NCI-H128 (cell line): Measurements from ENCODE around the gene UBA6.
"Not testable (repeated sequence)": the region's sequence is repeated elsewhere in the genome, so short reads cannot be mapped to it uniquely, and the experiment has no call there.

Experiments used
- DNase-seq: peaks from one replicate; lab custom pipeline; 2025; ENCODE audit not compliant: unreplicated experiment; lab: John Stamatoyannopoulos, UW

Gene UBA6

DNA sequence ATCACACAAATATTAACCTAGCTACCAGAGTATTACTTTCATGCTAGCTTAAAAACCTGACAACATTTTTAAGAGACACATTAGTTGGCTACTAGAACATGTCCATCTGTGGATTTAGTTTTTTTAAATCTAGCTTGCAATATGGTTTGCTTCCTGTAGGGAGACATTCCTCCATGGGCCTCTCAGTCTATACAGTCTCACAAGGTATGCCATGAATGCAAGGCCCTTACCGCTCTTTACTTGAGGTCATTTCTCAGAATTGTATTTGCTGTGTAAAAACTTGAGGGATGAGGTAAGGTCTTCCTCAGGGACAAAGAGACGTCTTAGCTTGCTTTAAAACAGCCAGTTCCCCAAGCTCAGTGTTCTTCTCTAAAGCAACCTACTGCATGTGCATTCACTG is 26.9 kb downstream of the UBA6 start:
- no peak for DNase-seq

DNA sequence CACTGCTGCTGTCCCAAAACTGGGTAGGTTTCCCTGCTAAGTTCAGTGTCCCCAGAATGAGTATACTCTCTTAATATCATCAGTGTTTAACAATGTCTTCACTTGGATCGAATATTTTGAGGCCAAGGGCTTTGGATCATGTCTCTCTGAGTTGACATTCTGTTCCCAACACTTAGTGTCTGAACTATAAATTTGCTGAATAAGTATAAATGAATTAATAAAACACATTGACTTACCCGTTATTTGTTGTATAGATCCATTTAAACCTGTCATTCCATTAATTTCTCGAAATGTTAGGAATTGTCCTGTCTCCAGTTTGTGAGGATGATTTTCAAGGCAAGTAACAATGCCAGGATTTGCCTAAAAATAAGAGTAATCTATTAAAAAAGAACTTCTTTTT is 32.6 kb downstream of the UBA6 start:
- DNase-seq, result no peak

DNA sequence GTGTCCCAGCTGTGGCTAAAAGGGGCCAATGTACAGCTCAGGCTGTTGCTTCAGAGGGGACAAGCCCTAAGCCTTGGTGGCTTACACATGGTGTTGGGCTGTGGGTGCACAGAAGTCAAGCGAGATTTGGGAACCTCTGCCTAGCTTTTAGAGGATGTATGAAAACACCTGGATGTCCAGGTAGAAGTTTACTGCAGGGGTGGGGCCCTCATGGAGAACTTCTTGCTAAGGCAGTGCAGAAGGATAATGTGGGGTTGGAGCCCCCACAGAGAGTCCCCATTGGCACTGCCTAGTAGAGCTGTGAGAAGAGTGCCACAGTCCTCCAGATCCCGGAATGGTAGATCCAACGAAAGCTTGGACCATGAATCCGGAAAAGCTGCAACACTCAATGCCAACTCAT is 40.5 kb downstream of the UBA6 start:
- no peak for DNase-seq

DNA sequence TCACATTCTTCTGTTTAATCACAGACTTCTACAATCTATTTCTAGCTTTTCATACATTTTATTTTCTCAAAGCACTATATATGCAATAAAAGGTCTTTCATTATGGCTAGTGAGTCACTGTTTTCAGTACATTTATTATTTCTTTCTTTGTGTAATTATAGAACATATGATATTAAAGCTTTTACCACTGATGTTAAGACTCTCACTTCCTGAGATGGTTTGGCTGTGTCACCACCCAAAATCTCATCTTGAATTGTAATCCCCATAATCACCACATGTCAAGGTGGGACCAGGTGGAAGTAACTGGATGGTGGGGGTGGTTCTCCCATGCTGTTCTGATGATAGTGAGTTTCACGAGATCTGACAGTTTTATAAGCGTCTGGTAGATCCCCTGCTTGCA is 41.9 kb downstream of the UBA6 start:
- no peak for DNase-seq

DNA sequence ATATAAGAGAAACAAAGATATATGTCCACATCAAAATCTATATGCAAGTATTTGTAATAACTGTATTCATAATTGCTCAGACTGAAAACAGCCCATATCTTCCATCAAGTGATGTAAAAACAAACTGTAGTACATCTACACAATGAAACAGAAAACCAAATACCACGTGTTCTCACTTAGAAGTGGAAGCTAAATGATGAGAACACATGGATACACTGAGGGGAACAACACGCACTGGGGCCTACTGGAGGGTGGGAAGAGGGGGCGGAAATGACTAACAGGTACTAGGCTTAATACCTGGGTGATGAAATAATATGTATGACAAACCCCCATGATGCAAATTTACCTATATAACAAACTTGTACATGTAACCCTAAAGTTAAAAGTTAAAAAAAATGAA is 42.7 kb downstream of the UBA6 start:
- DNase-seq, result no peak

DNA sequence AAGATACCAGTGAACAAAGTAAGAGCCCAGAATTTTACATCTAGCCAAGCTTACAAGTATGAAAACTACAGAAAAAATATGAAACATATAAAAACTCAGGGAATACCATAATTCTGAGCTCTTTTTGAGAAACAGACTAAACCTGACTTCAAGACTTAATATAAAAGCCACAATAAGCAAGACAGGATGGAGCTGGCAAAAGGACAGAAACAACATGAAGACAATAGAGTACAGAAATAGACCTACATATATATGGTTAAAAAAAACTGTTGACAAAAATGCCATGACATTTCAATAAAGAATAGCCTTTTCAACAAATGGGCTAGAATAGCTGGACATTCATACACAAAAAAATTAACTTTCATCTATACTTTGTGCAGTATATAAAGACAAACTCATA is 49.4 kb downstream of the UBA6 start:
- DNase-seq, result no peak

DNA sequence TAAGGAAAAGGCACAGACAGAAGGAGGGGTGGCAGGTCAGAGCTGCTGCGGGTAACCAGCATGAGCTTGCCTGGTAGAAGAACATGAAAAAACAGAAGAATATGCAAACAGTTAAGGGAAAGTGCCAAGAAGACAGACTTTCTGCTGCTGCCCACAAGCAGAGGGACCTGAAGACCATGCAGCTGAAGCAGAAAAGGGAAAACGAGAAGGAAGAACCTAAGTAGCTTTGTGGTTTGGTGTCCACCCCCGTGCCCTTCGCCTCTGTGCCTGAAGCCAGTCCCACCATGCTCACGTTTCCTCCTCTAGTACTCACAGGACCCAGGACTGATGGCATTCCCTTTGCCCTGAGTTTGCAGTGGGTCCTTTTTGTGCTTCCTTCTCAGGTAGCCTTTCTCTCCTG is 62.8 kb downstream of the UBA6 start:
- no peak for DNase-seq

DNA sequence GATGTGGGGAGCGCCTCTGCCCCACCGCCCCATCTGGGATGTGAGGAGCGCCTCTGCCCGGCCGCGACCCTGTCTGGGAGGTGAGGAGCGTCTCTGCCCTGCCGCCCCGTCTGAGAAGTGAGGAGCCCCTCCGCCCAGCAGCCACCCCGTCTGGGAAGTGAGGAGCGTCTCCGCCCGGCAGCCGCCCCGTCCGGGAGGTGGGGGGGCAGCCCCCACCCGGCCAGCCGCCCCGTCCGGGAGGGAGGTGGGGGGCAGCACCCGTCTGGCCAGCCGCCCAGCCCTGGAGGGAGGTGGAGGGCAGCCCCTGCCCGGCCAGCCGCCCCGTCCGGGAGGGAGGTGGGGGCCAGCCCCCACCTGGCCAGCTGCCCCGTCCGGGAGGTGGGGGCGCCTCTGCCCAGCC is 64.0 kb downstream of the UBA6 start:
- DNase-seq, result not testable (repeated sequence)

DNA sequence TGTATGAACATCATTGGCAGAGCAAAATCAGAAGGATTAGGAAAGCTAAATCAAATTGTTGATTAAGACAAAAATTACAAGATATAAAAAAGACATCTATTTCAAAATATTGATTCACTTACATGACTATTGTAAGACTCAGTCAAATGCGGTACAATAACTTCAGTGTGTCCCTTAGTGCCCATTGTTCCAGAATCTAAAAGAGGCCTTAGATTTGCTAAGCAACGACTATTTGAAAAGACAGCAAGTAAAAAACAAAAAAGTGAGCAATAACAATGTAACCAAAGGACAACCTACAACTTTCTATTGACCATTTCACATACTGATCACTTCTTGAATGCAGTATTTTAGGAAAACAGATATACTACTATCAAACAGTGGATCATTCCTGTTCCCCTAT is 65.6 kb downstream of the UBA6 start:
- DNase-seq, result no peak

DNA sequence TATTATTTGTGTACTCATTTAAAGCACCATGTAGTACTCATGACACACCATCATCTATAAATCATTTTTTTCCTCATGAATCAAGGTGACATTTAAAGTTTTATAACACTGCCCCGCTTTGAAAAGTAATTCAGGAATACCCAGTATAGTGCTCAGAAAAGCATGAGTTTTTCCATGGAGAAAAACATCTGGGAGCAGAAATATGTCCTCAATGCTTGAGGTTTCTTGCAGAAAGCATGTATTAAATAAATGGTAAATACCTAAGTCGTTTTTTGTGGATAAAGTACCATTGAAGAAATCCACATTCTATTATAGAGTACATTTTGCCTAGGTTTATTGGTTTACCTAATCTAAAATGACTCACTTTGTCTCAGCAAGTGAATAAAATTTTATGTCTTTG is 66.2 kb downstream of the UBA6 start:
- no peak for DNase-seq

DNA sequence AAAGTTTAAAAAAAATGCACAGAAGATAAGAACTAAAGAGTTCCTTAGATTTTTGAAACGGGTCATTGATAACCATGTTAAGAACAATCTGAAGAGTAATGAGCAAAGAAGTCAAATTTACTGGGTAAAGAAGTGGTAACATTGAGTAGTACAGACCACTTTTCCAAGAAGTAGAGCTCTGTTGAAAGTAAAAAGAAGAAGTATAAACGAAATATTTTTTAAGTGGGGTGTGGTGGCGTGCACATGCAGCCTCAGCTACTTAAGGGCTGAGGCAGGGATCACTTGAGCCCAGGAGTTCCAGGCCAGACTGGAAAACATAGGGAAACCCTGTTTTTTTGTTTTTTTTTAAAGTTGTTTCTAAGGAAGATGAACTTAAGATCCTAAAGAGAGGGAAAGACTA is 68.5 kb downstream of the UBA6 start:
- no peak for DNase-seq

DNA sequence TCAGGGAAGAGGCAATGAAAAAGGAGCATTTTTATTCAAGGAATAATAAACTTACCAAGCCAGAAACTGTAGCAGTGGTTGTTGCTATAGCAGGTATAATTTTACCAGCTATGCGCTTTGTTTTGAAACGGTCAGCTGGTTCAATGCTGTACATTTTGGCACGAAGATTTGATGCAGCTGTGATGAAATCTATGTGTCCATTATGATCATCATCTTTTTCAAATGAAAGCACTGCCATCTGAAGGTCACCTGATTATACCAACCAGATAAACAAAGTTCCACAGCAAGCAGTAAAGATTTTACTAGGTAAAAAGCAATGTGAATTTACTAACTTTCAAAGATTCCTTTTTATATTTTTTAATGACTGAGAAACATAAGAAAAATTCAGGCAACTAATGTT is 76.0 kb downstream of the UBA6 start:
- DNase-seq, result no peak

DNA sequence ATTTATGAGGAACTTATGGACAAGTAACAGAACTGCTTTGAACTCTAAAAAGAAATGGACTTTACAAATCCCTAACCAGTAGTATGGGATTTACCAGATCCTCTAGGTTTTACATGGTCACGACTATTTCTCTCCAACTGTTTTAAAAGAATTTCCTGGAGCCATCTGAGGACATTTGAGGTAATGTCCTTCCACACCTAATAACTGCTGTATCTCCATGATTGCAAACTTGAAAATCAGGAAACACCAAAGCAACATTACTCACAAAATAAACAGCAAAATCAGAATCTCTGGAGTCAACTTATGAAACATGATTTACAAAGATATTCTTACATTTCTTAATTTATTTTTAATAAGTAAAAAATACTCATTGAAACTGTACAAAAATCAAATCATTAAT is 84.5 kb downstream of the UBA6 start:
- DNase-seq, result no peak

DNA sequence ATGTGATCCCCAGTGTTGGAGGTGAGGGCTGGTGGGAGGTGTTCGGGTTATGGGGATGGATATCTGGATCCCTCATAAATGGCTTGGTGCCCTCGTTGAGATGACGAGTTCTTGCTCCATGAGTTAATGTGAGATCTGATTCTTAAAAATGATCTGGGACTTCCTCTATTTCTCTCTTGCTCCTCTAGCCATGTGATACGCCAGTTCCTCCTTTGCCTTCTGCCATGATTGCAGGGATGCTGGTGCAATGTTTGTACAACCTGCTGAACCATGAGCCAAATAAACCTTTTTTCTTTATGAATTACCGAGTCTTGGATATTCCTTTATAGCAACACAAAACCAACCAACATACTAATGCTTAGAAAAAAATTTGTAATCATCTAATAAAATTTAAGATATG is 85.8 kb downstream of the UBA6 start:
- no peak for DNase-seq

DNA sequence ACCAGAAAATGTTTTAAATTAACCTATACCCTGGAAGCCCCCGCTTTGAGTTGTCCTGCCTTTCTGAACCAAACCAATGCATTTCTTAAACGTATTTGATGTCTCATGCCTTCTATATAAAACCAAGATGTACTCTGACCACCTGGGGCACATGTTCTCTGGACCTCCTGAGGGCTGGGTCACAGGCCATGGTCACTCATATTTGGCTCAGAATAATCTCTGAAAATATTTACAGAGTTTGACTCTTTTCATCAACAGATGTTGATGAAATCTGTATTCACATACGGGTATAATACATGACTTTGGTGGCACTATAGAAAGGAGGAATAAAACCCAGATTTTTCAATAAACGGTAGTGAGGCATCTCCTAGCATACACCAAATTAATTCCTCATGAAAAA is 86.8 kb downstream of the UBA6 start:
- no peak for DNase-seq

DNA sequence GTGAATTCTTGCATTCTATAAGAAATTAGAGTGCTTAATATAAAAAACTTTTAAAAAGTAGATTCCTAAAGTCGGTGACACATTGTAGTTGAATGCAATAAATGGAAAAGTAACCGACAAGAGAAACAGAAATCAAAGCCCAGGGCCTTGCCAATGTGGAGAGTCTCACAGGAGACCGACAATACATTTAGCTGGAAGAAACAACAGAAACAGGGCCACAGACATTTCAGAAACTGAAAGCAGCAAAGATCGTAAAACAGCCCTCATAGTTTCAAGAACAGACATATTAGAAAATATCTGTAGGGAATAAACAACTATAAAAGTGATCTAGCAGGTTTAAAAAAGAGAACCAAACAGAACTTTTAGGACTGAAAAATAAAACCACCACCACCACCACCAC is 92.9 kb downstream of the UBA6 start:
- DNase-seq, result no peak

DNA sequence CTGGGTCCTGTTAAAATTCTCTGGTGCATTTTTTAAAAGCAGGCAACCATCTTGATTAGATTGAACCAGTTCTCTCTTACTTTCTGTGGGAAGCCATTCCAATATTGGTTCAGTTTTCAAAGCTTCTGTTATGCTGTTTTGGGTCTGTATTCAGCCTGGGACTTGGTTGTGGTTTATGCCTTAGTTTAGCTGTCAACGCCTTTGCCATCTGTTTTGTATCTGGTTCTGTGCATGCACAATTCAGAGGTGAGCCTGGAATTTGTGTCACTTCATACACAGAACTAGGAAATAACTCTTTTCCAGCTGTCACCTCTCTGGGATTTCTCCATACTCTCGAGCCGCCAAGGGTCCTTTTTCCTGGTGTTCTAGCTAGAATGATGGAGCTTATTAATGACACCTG is 96.2 kb downstream of the UBA6 start:
- DNase-seq, result no peak

DNA sequence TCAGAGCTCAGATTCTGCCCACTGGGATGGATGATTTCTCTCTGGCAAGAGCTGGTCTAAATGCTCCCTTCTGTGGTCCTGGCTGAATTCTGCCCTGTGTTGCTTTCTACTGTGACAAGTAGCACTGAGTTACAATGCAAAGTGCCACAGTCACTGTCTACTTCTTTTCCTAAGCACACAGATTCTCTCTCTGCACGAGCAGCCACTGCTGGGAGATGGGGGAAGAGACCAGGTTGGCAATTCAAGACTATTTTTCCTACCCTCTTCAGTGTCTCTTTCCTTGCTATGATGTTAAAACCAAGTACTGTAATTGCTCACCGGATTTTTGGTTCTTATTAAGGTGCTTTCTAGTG is 97.0 kb downstream of the UBA6 start:
- no peak for DNase-seq

DNA sequence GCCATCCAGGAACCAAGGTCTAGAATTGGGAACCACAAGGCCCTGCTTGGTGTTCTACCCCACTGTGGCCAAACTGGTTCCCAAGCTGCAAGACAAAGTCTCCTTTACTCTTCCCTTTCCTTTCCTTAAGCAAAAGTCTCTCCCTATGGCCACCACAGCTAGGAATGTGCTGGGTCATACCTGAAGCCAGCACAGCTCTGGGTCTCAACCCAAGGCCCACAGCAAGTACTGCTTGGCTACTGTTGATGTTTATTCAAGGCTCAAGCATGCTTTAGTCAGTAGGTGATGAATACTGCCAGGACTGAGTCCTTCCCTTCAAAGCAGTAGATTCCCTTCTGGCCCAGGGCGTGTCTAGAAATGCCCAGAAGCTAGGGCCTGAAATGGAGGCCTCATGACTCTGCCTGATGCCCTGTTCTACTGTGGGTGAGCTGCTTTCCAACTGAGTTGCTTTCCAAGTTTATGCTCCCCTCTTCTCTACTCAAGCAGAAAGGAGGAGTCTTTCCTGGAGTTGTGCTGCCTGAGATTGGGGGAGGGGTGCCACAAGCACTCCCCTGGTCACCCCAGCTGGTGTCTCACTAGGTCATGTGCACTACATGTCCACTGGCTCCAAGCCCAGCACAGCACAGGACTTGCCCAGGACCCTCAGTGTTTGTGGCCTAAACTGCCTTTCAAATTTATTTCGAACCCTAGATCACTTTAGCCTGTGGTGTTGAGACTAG is 97.5 kb downstream of the UBA6 start:
- no peak for DNase-seq

DNA sequence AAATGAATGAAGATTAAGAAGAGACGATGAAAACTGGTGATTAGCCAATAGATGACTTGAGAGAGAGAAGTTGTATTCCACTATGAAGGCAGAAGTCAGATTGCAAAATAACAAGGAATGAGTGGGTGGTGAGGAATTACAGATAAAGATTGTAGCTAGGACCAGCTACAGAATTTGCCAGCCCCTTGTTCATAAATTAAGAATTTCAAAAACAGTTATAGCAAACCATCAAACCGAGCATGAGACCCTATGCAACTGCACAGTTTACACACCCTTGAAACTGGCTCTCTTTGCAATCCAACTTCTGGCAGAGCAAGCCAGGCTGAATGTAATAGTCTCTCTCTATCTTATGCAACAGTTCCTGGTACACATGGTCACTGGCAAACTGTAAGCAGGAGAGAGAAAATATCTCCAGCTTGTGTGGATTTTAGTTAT is 107.2 kb downstream of the UBA6 start:
- no peak for DNase-seq

DNA sequence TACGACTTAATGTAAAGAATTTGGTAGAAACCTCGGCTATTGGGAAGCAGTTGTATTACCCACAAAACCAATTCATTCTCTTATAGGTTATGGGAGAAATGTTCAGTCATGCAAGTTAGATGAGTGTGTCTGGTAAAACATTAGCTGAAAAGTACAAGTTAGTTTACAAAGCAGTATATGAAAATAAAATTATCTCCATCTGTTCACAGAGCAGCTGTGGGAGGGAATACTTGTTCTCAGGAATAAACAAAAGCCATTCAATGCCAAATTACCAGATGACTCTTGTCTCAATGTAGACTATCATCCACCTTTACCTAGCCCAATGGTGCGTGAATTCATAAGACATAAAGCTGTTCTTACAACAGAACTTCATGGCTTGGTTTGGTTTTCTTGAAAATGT is 113.8 kb downstream of the UBA6 start:
- DNase-seq, result no peak

DNA sequence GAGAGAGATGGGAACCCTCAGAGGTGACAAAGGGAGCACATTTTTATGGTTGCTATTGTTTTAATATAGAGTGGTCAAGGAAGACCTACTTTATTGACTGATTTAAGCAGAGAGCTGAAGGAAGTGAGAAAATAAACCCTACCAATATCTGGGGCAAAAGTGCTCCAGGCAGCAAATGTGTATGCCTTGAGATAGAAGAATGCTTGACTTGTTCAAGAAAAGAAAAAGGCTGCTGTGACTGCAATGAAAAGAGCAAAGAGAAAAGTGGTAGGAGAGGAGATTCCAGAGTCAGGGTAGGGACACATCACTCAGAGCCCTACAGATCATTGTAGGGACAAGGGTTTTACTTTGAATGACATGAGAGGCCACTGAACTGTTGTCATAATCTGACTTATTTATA is 116.5 kb downstream of the UBA6 start:
- DNase-seq, result no peak

DNA sequence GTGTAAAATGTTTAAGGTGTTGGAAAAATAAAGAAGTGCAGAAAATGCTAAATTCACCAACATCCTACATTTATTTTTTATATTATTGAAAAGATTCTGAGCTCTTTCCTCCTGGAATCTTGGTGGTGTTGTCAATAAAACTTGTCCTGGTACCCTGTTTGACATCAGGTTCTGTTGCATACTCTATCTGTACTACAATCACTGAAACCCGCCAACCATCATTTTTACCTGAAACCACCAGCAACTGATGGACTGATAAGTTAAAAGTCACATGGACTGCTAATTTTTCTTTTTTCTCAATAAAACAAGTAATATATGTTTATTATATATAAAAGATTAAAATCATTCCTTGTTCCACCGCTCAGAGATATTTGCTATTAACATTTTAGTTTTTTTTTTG is 119.0 kb downstream of the UBA6 start:
- no peak for DNase-seq
